ENCODE results near the gene PPP1R16B.

PPP1R16B gene

GRCh38 chr20:38882600-38882999 lies 77.1 kb downstream of the PPP1R16B start:
- peak overlapping the region; percentile 71 for H3K4me3 Mint-ChIP-seq
- H3K4me1 Mint-ChIP-seq = peaks cover 86% of the 10 kb centered on the region
- H3K27me3 Mint-ChIP-seq = no peaks in the 10 kb centered on the region
- H3K36me3 Mint-ChIP-seq = peaks cover 54% of the 10 kb centered on the region
- H3K9me3 Mint-ChIP-seq = peaks cover 2% of the 10 kb centered on the region
- H3K27ac Mint-ChIP-seq = peak overlapping the region; percentile 93
- ATAC-seq = no peak

- H3K36me3 Mint-ChIP-seq = peaks cover 47% of the 10 kb centered on the region
- H3K4me3 Mint-ChIP-seq = peak overlapping the region; percentile 71
- H3K27me3 Mint-ChIP-seq = no peaks in the 10 kb centered on the region
- H3K9me3 Mint-ChIP-seq = peaks cover 2% of the 10 kb centered on the region
- no peak for ATAC-seq
- peaks cover 86% of the 10 kb centered on the region for H3K4me1 Mint-ChIP-seq
- peak overlapping the region; percentile 93 for H3K27ac Mint-ChIP-seq
Measured at GRCh38 chr20:38883081-38883980, 77.8 kb downstream of the PPP1R16B start.

GRCh38 chr20:38883981-38884733 lies 78.7 kb downstream of the PPP1R16B start:
- Mint-ChIP-seq H3K27me3 (no peaks in the 10 kb centered on the region), H3K9me3 (peaks cover 2% of the 10 kb centered on the region), H3K27ac (peak overlapping the region; percentile 93), H3K4me3 (peak overlapping the region; percentile 60), H3K4me1 (peaks cover 85% of the 10 kb centered on the region), H3K36me3 (peaks cover 43% of the 10 kb centered on the region)
- ATAC-seq = no peak

GRCh38 chr20:38885357-38885756 lies 79.9 kb downstream of the PPP1R16B start:
- H3K4me3 Mint-ChIP-seq = no peak overlapping the region
- ATAC-seq = no peak
- H3K27ac Mint-ChIP-seq = peak overlapping the region; percentile 36
- H3K9me3 Mint-ChIP-seq = peaks cover 2% of the 10 kb centered on the region
- H3K4me1 Mint-ChIP-seq = peaks cover 83% of the 10 kb centered on the region
- H3K36me3 Mint-ChIP-seq = peaks cover 49% of the 10 kb centered on the region
- H3K27me3 Mint-ChIP-seq = no peaks in the 10 kb centered on the region

GRCh38 chr20:38888059-38888831 lies 82.7 kb downstream of the PPP1R16B start:
- H3K4me3 Mint-ChIP-seq = no peak overlapping the region
- H3K4me1 Mint-ChIP-seq = peaks cover 79% of the 10 kb centered on the region
- H3K27me3 Mint-ChIP-seq = no peaks in the 10 kb centered on the region
- H3K27ac Mint-ChIP-seq = peak overlapping the region; percentile 98
- peaks cover 7% of the 10 kb centered on the region for H3K9me3 Mint-ChIP-seq
- H3K36me3 Mint-ChIP-seq = peaks cover 50% of the 10 kb centered on the region
- ATAC-seq = no peak

- Mint-ChIP-seq H3K27me3 (no peaks in the 10 kb centered on the region), H3K9me3 (peaks cover 7% of the 10 kb centered on the region), H3K36me3 (peaks cover 48% of the 10 kb centered on the region), H3K4me1 (peaks cover 79% of the 10 kb centered on the region), H3K27ac (peak overlapping the region; percentile 98), H3K4me3 (no peak overlapping the region)
- ATAC-seq = no peak
Measured at GRCh38 chr20:38889050-38889449, 83.6 kb downstream of the PPP1R16B start.

- peak overlapping the region; percentile 98 for H3K27ac Mint-ChIP-seq
- H3K4me3 Mint-ChIP-seq = no peak overlapping the region
- peaks cover 7% of the 10 kb centered on the region for H3K9me3 Mint-ChIP-seq
- no peaks in the 10 kb centered on the region for H3K27me3 Mint-ChIP-seq
- H3K36me3 Mint-ChIP-seq = peaks cover 49% of the 10 kb centered on the region
- no peak for ATAC-seq
- H3K4me1 Mint-ChIP-seq = peaks cover 80% of the 10 kb centered on the region
Measured at GRCh38 chr20:38889792-38890496, 84.4 kb downstream of the PPP1R16B start.

GRCh38 chr20:38890497-38890818 lies 85.0 kb downstream of the PPP1R16B start:
- Mint-ChIP-seq H3K4me1 (peaks cover 75% of the 10 kb centered on the region), H3K4me3 (no peak overlapping the region), H3K36me3 (peaks cover 51% of the 10 kb centered on the region), H3K9me3 (peaks cover 7% of the 10 kb centered on the region), H3K27me3 (no peaks in the 10 kb centered on the region), H3K27ac (peak overlapping the region; percentile 98)
- ATAC-seq = no peak

GRCh38 chr20:38892091-38892981 lies 86.8 kb downstream of the PPP1R16B start:
- no peaks in the 10 kb centered on the region for H3K27me3 Mint-ChIP-seq
- ATAC-seq = peak; percentile 89
- peaks cover 4% of the 10 kb centered on the region for H3K9me3 Mint-ChIP-seq
- peak overlapping the region; percentile 98 for H3K27ac Mint-ChIP-seq
- peaks cover 59% of the 10 kb centered on the region for H3K36me3 Mint-ChIP-seq
- peaks cover 77% of the 10 kb centered on the region for H3K4me1 Mint-ChIP-seq
- H3K4me3 Mint-ChIP-seq = peak overlapping the region; percentile 37

GRCh38 chr20:38893056-38893564 lies 87.6 kb downstream of the PPP1R16B start:
- no peaks in the 10 kb centered on the region for H3K27me3 Mint-ChIP-seq
- peak; percentile 31 for ATAC-seq
- peak overlapping the region; percentile 57 for H3K4me3 Mint-ChIP-seq
- H3K9me3 Mint-ChIP-seq = peaks cover 4% of the 10 kb centered on the region
- peaks cover 72% of the 10 kb centered on the region for H3K4me1 Mint-ChIP-seq
- H3K27ac Mint-ChIP-seq = peak overlapping the region; percentile 98
- H3K36me3 Mint-ChIP-seq = peaks cover 66% of the 10 kb centered on the region

GRCh38 chr20:38893565-38894090 lies 88.1 kb downstream of the PPP1R16B start:
- peaks cover 67% of the 10 kb centered on the region for H3K4me1 Mint-ChIP-seq
- peak overlapping the region; percentile 57 for H3K4me3 Mint-ChIP-seq

GRCh38 chr20:38894091-38894847 lies 88.8 kb downstream of the PPP1R16B start:
- peaks cover 63% of the 10 kb centered on the region for H3K4me1 Mint-ChIP-seq
- H3K36me3 Mint-ChIP-seq = peaks cover 72% of the 10 kb centered on the region
- H3K4me3 Mint-ChIP-seq = peak overlapping the region; percentile 14
- no peaks in the 10 kb centered on the region for H3K27me3 Mint-ChIP-seq
- peaks cover 4% of the 10 kb centered on the region for H3K9me3 Mint-ChIP-seq
- no peak for ATAC-seq
- H3K27ac Mint-ChIP-seq = peak overlapping the region; percentile 98

More at GRCh38 chr20:38893565-38894090, 88.1 kb downstream of the PPP1R16B start:
- Mint-ChIP-seq H3K27me3 (no peaks in the 10 kb centered on the region), H3K27ac (peak overlapping the region; percentile 98), H3K36me3 (peaks cover 72% of the 10 kb centered on the region), H3K9me3 (peaks cover 4% of the 10 kb centered on the region)
- ATAC-seq = peak; percentile 83
